NCI-H2029 treated with DMSO at 0.1 percent for 48 hours (cell line): ENCODE data around the gene AMZ1.

Experiments
- DNase-seq: peaks from one replicate; lab custom pipeline; 2025; lab: John Stamatoyannopoulos, UW

AMZ1 gene

GRCh38 chr7:2651336-2651735 lies 36.7 kb upstream of the AMZ1 start:
- DNase-seq, result no peak

GRCh38 chr7:2651847-2652735 lies 35.9 kb upstream of the AMZ1 start:
- no peak for DNase-seq

- DNase-seq, result no peak
These were observed 35.3 kb upstream of the AMZ1 start for GRCh38 chr7:2652736-2653060.

- peak; percentile 36 for DNase-seq
These were observed 33.9 kb upstream of the AMZ1 start for GRCh38 chr7:2654059-2654458.

GRCh38 chr7:2655870-2656614 lies 32.0 kb upstream of the AMZ1 start:
- no peak for DNase-seq

- no peak for DNase-seq
These were observed 30.8 kb upstream of the AMZ1 start for GRCh38 chr7:2657208-2657607.

- no peak for DNase-seq
These were observed 29.9 kb upstream of the AMZ1 start for GRCh38 chr7:2657920-2658671.

- no peak for DNase-seq
These were observed 29.1 kb upstream of the AMZ1 start for GRCh38 chr7:2658941-2659340.

GRCh38 chr7:2659556-2660358 lies 28.2 kb upstream of the AMZ1 start:
- no peak for DNase-seq

GRCh38 chr7:2660359-2661095 lies 27.5 kb upstream of the AMZ1 start:
- DNase-seq, result no peak

GRCh38 chr7:2661096-2661449 lies 26.9 kb upstream of the AMZ1 start:
- no peak for DNase-seq

- no peak for DNase-seq
These were observed 26.3 kb upstream of the AMZ1 start for GRCh38 chr7:2661602-2662272.

- DNase-seq, result no peak
These were observed 25.5 kb upstream of the AMZ1 start for GRCh38 chr7:2662273-2663120.

- DNase-seq, result no peak
These were observed 24.7 kb upstream of the AMZ1 start for GRCh38 chr7:2663121-2663886.

- no peak for DNase-seq
These were observed 24.0 kb upstream of the AMZ1 start for GRCh38 chr7:2663960-2664359.

GRCh38 chr7:2665359-2665791 lies 22.6 kb upstream of the AMZ1 start:
- no peak for DNase-seq

GRCh38 chr7:2666155-2666554 lies 21.8 kb upstream of the AMZ1 start:
- no peak for DNase-seq

- no peak for DNase-seq
These were observed 21.3 kb upstream of the AMZ1 start for GRCh38 chr7:2666588-2667250.
